Chondrocyte (in vitro differentiated cells): ENCODE results near the gene TNNI2. TPM values are rescaled to one million over a fixed set of nuclear protein-coding genes. Genes with fewer than 3 reads are reported as not detected.

Experiments
- DNase-seq: peaks from one replicate; pipeline ENCODE4 v3.0.0; 2021; ENCODE audit warnings: mixed read lengths, low spot score
- H3K27ac Mint-ChIP-seq: one replicate; pipeline ENCODE4 v1.8.0; 2021; ENCODE audit warnings: mild to moderate bottlenecking, moderate library complexity, mixed read lengths; ENCODE audit not compliant: unreplicated experiment
- H3K27me3 Mint-ChIP-seq: 2 replicates; pipeline ENCODE4 v1.8.0; 2021; ENCODE audit warnings: low read depth, mixed read lengths
- H3K36me3 Mint-ChIP-seq: 2 replicates; pipeline ENCODE4 v1.8.0; 2021; ENCODE audit warnings: low read depth, mixed read lengths
- H3K4me1 Mint-ChIP-seq: 2 replicates; pipeline ENCODE4 v1.8.0; 2021; ENCODE audit warnings: low read depth, mild to moderate bottlenecking, mixed read lengths
- H3K4me3 Mint-ChIP-seq: one replicate; pipeline ENCODE4 v1.8.0; 2021; ENCODE audit warnings: mild to moderate bottlenecking, moderate library complexity, mixed read lengths; ENCODE audit not compliant: unreplicated experiment
- H3K9me3 Mint-ChIP-seq: 2 replicates; pipeline ENCODE4 v1.8.0; 2021; ENCODE audit warnings: low read depth, mixed read lengths
- total RNA-seq: library from RNA; stranded (reverse); gene quantifications from 3 replicates; pipeline ENCODE4 v1.2.1, GENCODE V29; 2021
- TF ChIP-seq, protein P1 (sequence below): fragments of 200-600 bp; sonication (generic); IDR thresholded peaks from 2 replicates; pipeline ENCODE4 v1.5.0; 2021; ENCODE audit warnings: antibody characterized with exemption, mild to moderate bottlenecking, moderate library complexity

TNNI2 gene
- total RNA-seq, 1 donor from 2014 or later: 1.3 TPM

DNA sequence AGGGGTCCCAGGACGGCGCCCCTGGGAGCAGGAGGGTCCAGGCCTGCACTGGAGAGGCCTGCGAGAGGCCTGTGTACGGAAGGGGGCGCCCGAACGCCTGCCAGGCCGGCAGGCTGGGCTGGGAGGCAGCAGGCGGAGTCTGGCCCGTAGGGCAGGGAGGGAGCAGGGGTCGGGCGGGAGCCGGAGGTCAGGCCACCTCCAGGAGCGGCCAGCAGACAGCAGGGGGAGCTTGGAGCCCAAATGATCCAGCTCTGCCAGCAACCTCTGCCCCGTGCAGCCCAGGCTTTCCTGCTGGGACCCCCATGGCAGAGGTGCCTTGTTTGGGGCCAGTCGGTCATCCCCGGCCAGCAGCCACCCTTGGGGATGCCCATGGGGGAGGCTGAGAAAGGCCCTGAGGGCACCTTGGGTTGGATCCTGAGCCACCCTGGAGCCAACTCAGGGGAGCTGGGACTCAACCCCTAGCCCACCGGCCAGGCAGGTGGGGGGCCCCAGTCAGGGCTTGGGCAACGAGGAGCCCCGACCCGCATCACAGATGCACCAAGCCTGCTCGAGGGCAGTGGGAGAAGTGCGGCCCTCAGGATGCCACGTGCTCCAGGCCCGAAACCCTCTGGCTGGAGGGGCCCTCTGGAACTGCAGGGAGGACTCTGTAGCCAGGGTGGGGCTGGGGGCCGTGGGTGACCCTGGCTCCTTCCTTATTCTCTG lies 13.6 kb upstream of the TNNI2 start:
- Mint-ChIP-seq H3K27me3 (no peaks in the 10 kb centered on the region), H3K4me1 (peaks cover 76% of the 10 kb centered on the region), H3K27ac (no peak overlapping the region), H3K9me3 (no peaks in the 10 kb centered on the region), H3K36me3 (no peaks in the 10 kb centered on the region), H3K4me3 (no peak overlapping the region)
- TF ChIP-seq, protein P1, sequence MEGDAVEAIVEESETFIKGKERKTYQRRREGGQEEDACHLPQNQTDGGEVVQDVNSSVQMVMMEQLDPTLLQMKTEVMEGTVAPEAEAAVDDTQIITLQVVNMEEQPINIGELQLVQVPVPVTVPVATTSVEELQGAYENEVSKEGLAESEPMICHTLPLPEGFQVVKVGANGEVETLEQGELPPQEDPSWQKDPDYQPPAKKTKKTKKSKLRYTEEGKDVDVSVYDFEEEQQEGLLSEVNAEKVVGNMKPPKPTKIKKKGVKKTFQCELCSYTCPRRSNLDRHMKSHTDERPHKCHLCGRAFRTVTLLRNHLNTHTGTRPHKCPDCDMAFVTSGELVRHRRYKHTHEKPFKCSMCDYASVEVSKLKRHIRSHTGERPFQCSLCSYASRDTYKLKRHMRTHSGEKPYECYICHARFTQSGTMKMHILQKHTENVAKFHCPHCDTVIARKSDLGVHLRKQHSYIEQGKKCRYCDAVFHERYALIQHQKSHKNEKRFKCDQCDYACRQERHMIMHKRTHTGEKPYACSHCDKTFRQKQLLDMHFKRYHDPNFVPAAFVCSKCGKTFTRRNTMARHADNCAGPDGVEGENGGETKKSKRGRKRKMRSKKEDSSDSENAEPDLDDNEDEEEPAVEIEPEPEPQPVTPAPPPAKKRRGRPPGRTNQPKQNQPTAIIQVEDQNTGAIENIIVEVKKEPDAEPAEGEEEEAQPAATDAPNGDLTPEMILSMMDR: peak; percentile 80
- DNase-seq: peak; percentile 87

DNA sequence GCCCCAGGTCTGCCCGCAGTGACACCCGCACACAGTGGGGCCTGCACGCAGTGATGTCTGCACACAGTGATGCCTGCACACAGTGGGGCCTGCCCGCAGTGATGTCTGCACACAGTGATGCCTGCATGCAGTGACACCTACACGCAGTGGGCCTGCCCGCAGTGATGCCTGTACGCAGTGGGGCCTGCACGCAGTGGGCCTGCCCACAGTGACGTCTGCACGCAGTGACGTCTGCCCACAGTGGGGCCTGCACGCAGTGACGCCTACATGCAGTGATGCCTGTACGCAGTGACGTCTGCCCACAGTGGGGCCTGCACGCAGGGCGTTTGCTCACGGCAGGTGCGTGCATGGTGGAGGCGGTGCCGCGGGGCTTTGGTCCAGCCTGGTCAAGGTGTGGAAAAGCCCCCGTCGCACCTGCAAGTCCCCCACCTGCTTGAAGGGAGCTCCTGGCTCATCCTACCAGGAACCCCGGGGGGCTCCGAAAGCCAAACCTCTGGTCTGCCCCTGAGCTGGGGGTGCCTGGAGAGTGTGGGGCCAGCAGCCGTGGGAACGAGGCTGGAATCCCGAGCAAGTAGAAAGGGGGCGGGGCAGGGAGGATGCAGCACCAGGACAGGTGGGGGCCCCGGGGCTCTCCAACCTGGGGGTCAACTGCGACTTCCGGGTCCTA lies 12.9 kb upstream of the TNNI2 start:
- Mint-ChIP-seq H3K4me3 (no peak overlapping the region), H3K9me3 (no peaks in the 10 kb centered on the region), H3K4me1 (peaks cover 76% of the 10 kb centered on the region), H3K27ac (peak overlapping the region; percentile 98), H3K27me3 (no peaks in the 10 kb centered on the region), H3K36me3 (no peaks in the 10 kb centered on the region)
- TF ChIP-seq, protein P1: no peak
- peak; percentile 92 for DNase-seq

DNA sequence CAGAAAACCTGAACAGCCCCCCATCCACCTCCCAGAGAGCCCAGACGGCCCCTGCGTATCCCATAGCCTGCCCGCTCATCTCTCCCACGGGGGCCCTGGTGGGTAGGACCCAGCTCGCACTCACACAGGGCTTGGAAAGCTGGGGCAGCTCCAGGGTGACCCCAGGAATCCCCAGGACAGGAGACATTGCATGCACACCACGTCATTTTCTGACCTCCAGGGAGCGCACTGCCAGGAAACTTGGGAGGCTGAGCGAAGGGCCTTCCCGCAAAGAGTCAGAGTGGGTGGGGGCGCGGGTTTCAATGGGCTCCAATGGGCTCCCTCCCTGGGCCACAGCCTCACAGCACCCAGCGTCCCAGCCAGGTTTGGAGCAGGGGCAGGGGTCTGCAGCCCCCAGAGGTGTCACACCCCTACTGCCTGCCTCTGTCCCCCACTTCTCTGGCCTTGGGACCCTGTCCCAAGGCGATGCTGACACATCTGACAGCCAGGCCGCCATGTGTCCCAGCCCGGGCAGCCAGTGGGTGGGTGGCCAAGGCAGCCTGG lies 12.2 kb upstream of the TNNI2 start:
- TF ChIP-seq, protein P1: peak; percentile 73
- Mint-ChIP-seq H3K27me3 (no peaks in the 10 kb centered on the region), H3K4me3 (peak overlapping the region; percentile 33), H3K27ac (peak overlapping the region; percentile 98), H3K36me3 (no peaks in the 10 kb centered on the region), H3K4me1 (peaks cover 74% of the 10 kb centered on the region), H3K9me3 (no peaks in the 10 kb centered on the region)
- peak; percentile 93 for DNase-seq

DNA sequence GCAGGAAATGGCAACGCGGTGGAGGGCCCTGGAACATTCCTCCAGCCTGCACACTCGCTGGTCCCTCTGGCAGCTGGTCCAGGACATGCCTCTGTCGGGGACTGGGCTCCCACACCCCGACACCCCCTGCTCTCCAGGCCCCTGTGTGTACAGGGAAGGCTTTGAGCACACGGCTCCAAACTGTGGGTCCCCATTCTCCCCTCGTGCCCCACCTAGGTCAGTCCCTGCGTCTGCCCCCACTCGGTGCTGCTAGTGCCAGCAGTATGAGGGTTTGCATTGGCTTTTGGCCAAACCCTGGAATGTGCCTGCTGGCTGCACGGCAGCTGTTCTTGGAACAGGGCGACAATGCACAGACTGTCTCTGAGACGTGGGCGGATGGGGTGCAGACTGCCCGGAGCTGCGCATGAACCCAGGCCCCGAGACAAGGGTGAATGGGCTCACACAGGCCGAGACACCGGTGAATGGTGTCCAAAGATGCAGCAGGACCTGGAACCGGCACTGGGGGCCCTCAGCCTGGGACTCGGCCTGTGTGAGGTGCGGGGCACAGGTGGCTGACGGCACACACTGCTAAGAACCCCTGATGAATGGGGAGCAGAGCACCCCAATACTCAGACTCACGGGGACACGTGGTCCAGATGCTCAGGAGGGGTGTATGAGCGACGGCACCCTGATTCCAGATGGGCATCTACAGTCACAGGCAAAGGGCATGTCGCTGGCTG lies 11.5 kb upstream of the TNNI2 start:
- DNase-seq: peak; percentile 98
- Mint-ChIP-seq H3K4me1 (peaks cover 75% of the 10 kb centered on the region), H3K27ac (peak overlapping the region; percentile 98), H3K36me3 (no peaks in the 10 kb centered on the region), H3K4me3 (peak overlapping the region; percentile 49), H3K27me3 (no peaks in the 10 kb centered on the region), H3K9me3 (no peaks in the 10 kb centered on the region)
- TF ChIP-seq, protein P1: no peak

DNA sequence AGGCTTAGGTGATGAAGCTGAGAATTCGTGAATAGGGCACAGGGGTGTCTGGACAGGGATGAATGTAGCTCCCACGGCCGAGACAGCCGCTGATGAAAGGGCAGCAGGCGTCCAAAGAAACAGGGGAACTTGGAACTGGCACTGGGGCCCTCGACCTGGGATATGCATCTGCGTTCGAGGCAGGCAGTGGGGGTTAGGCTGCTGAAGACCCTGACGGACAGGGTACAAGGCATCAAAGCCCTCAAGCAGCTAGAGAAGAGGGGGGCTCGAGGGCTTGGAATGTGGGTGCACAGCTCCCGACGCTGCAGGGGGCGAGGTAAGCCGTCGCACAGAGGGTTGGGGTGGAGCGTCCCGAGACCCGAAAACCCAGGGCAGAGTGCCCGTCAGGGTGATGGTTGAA lies 10.8 kb upstream of the TNNI2 start:
- TF ChIP-seq, protein P1: no peak
- no peaks in the 10 kb centered on the region for H3K36me3 Mint-ChIP-seq

More for the DNA sequence above, 10.8 kb upstream of the TNNI2 start:
- Mint-ChIP-seq H3K4me3 (peak overlapping the region; percentile 49), H3K4me1 (peaks cover 71% of the 10 kb centered on the region), H3K27me3 (no peaks in the 10 kb centered on the region), H3K9me3 (no peaks in the 10 kb centered on the region), H3K27ac (peak overlapping the region; percentile 98)
- DNase-seq: peak; percentile 81
